EL (cell line): ENCODE results near the gene CYP39A1.

Experiments used
- DNase-seq: peaks from one replicate; pipeline ENCODE4 v3.0.0-alpha.2; 2016

The CYP39A1 gene

GRCh38 chr6:46507426-46507825 lies 145.2 kb downstream of the CYP39A1 start:
- DNase-seq = no peak

- DNase-seq = no peak
These were observed 146.7 kb downstream of the CYP39A1 start for GRCh38 chr6:46505693-46506512.

GRCh38 chr6:46504242-46504641 lies 148.4 kb downstream of the CYP39A1 start:
- no peak for DNase-seq

GRCh38 chr6:46502486-46503119 lies 150.0 kb downstream of the CYP39A1 start:
- DNase-seq = no peak

- DNase-seq = no peak
These were observed 151.2 kb downstream of the CYP39A1 start for GRCh38 chr6:46501136-46502089.

- no peak for DNase-seq
These were observed 152.2 kb downstream of the CYP39A1 start for GRCh38 chr6:46500382-46500781.
